GM12878 (cell line): ENCODE measurements around the gene GGNBP2. TPM values are rescaled to one million over a fixed set of nuclear protein-coding genes. Genes with fewer than 3 reads are reported as not detected.

Experiments used
- ATAC-seq: fragments of 200-7000 bp; cut with Tn5 transposase; 3 replicates; pipeline ENCODE4 v1.9.1; 2020; ENCODE audit warnings: mild to moderate bottlenecking, moderate library complexity
- BruUV-seq: library from RNA; stranded (reverse); fragments of 400-500 nt; replicated peaks from 2 replicates; lab custom pipeline; 2021; lab: Mats Ljungman, UMichigan
- CTCF ChIA-PET: fragments of 300-600 bp; sonication (Branson Sonifier 250); formaldehyde crosslinking; extraction: SDS; loops from one replicate; lab custom pipeline; 2021; ENCODE audit warnings: inconsistent platforms; lab: Yijun Ruan, JAX
- POLR2A ChIA-PET: fragments of 350-600 bp; formaldehyde crosslinking; extraction: SDS; loops from one replicate; lab custom pipeline; 2021; ENCODE audit warnings: inconsistent platforms; lab: Charles Lee
- RAD21 ChIA-PET: fragments of 300-600 bp; sonication (Branson Sonifier 250); formaldehyde crosslinking; loops from one replicate; lab custom pipeline; 2023; ENCODE audit warnings: antibody characterized with exemption; ENCODE audit not compliant: unreplicated experiment; lab: Charles Lee
- SMC1A ChIA-PET: fragments of 300-600 bp; sonication (Branson Sonifier 250); formaldehyde crosslinking; loops from one replicate; lab custom pipeline; 2023; ENCODE audit not compliant: unreplicated experiment, uncharacterized antibody; lab: Charles Lee
- DNase-seq: peaks from one replicate; pipeline ENCODE4 v3.0.0-alpha.2; 2011; ENCODE audit warnings: low read depth, low spot score
- FAIRE-seq: peaks from 3 replicates; lab custom pipeline; 2011; peaks lifted over from hg19 to GRCh38; lab: Jason Lieb, UNC
- H2AFZ ChIP-seq: 2 replicates; pipeline ENCODE4 v1.6.0; 2011; ENCODE audit warnings: low read depth, low read length, control low read depth; ENCODE audit not compliant: control insufficient read depth
- H3K27ac ChIP-seq: 2 replicates; pipeline ENCODE4 v1.5.1; 2011; ENCODE audit warnings: control low read depth; ENCODE audit not compliant: control insufficient read depth, insufficient read depth
- H3K27me3 ChIP-seq, 2 experiments: replicated peaks in 1 of 2; 2 replicates each; pipeline versions ENCODE4 v1.6.0 to v1.6.1; 2011; ENCODE audit warnings: low read length in 1 of 2; ENCODE audit not compliant: control insufficient read depth in 2 of 2, insufficient read depth in 2 of 2
- H3K36me3 ChIP-seq, 2 experiments: 2 replicates each; pipeline ENCODE4 v1.5.1; 2011; ENCODE audit warnings: low read length in 1 of 2; ENCODE audit not compliant: control insufficient read depth in 2 of 2, insufficient read depth in 2 of 2
- H3K4me1 ChIP-seq: 2 replicates; pipeline ENCODE4 v1.6.1; 2011; ENCODE audit warnings: mild to moderate bottlenecking, low read length, moderate library complexity, mixed read lengths; ENCODE audit not compliant: control insufficient read depth, insufficient read depth
- H3K4me2 ChIP-seq: 2 replicates; pipeline ENCODE4 v1.6.0; 2011; ENCODE audit warnings: control low read depth; ENCODE audit not compliant: control insufficient read depth, insufficient read depth
- H3K4me3 ChIP-seq: fragments of 200-600 bp; sonication (generic); 2 replicates; pipeline ENCODE4 v1.5.1; 2016
- H3K79me2 ChIP-seq: 2 replicates; pipeline ENCODE4 v1.6.0; 2011; ENCODE audit warnings: low read length; ENCODE audit not compliant: control insufficient read depth, insufficient read depth
- H3K9ac ChIP-seq: 2 replicates; pipeline ENCODE4 v1.8.0; 2011; ENCODE audit warnings: low read length, control low read depth, mixed read lengths; ENCODE audit not compliant: control insufficient read depth, insufficient read depth
- H3K9me3 ChIP-seq: replicated peaks from 3 replicates; pipeline ENCODE4 v1.5.1; 2011; ENCODE audit warnings: mild to moderate bottlenecking, low read length; ENCODE audit not compliant: control insufficient read depth, insufficient read depth
- H4K20me1 ChIP-seq: 2 replicates; pipeline ENCODE4 v1.6.0; 2011; ENCODE audit not compliant: control insufficient read depth, insufficient read depth
- CHD4 ChIP-seq: fragments of 200-600 bp; sonication (generic); IDR thresholded peaks from 2 replicates; pipeline ENCODE4 v1.6.1; 2016; ENCODE audit warnings: mild to moderate bottlenecking
- FOS ChIP-seq: IDR thresholded peaks from 3 replicates; pipeline ENCODE4 v1.6.1; 2011; ENCODE audit warnings: borderline replicate concordance; ENCODE audit not compliant: insufficient read length; ENCODE audit errors: extremely low read depth
- FOXK2 ChIP-seq: fragments of 450-650 bp; IDR thresholded peaks from 2 replicates; pipeline ENCODE4 v1.6.1; 2017; ENCODE audit warnings: mild to moderate bottlenecking, moderate library complexity
- MTA3 ChIP-seq: IDR thresholded peaks from 2 replicates; pipeline ENCODE4 v1.6.1; 2012; ENCODE audit warnings: low read length, inconsistent platforms, borderline replicate concordance
- SMARCA5 ChIP-seq: fragments of 450-650 bp; IDR thresholded peaks from 2 replicates; pipeline ENCODE4 v1.6.1; 2017; ENCODE audit warnings: mild to moderate bottlenecking
- TAF1 ChIP-seq: IDR thresholded peaks from 2 replicates; pipeline ENCODE4 v1.6.1; 2011; ENCODE audit warnings: mild to moderate bottlenecking, low read depth, low read length, borderline replicate concordance
- TBL1XR1 ChIP-seq: IDR thresholded peaks from 2 replicates; pipeline ENCODE4 v1.6.1; 2012; ENCODE audit warnings: low read depth, low read length, improper control_type of control experiment
- YBX1 ChIP-seq: fragments of 450-650 bp; IDR thresholded peaks from 2 replicates; pipeline ENCODE4 v1.6.1; 2016; ENCODE audit warnings: antibody characterized with exemption
- YY1 ChIP-seq: IDR thresholded peaks from 2 replicates; pipeline ENCODE4 v1.6.1; 2011; ENCODE audit warnings: low read depth, mild to moderate bottlenecking, low read length
- WGBS: methylation state at CpG from one replicate; pipeline ENCODE4 v1.1.6; 2016; ENCODE audit warnings: low lambda C conversion rate; ENCODE audit not compliant: insufficient replicate concordance, insufficient coverage; ENCODE audit errors: missing lambda C conversion rate; 5-methylcytosine and 5-hydroxymethylcytosine counted together
- in situ Hi-C: fragments of 300-500 bp; cut with MboI; formaldehyde crosslinking; loops from 9 replicates; pipeline ENCODE4 v1.14.3; 2018; ENCODE audit warnings: mixed read lengths
- intact Hi-C: fragments of 100-400 bp; cut with micrococcal nuclease; formaldehyde crosslinking; loops from one replicate; pipeline ENCODE4 v1.14.2; 2022; ENCODE audit not compliant: unreplicated experiment
- polyA plus RNA-seq, 11 experiments: library from polyadenylated mRNA; depleted of rRNA in 4 of 11; unstranded in 6 of 11; stranded (reverse) in 5 of 11; fragments of >200 nt; fragmentation: Nextera tagmentation in 4 of 11; fragmentation: Illumina TruSeq in 1 of 11; extraction: Ambion mirVana in 4 of 11; extraction: Trizol in 1 of 11; gene quantifications; 1 replicate in 1 of 11; 2 replicates in 10 of 11; pipeline versions ENCODE4 v1.2.1 to v1.2.3, GENCODE V29; 2011 to 2016; ENCODE audit warnings: inconsistent platforms in 2 of 11, missing spikeins in 2 of 11, low read depth in 1 of 11
- total RNA-seq, 4 experiments: library from RNA; depleted of rRNA in 3 of 4; stranded (reverse); fragments of >200 nt in 3 of 4; fragmentation: Illumina TruSeq in 1 of 4; extraction: Trizol in 1 of 4; gene quantifications; 2 replicates each; pipeline versions ENCODE4 v1.2.1 to v1.2.3, GENCODE V29; 2013 to 2021
- TF ChIP-seq, protein P1 (sequence below): fragments of 450-650 bp; IDR thresholded peaks from 2 replicates; pipeline ENCODE4 v1.6.1; 2017; ENCODE audit warnings: mild to moderate bottlenecking, moderate library complexity

Gene GGNBP2
- total and polyA plus RNA-seq, 10 of the 15 experiments (the other 5 are each of a cell fraction or from before 2014, with no cell fraction given), result 36.3 to 82.0 (median 50.0) TPM

DNA sequence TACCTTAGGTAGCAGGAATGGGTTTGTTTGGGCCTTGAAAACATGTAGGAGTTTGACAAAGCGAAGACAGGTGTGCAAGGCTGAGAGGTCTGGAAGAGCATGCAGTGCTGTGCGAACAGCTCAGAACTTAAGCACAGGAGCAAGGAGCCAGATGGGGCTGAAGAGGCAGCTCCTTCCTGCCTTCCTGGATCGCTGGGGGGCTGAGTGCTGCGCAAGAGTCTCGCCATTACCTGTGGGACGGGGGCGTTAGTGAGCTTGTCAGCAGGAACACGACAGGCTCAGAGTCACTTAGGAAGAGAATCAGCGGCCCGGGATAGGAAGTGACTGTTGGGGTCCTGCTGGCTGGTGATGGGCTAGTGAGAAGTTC lies 56.2 kb downstream of the GGNBP2 start:
- H4K20me1 ChIP-seq, result peaks cover 2% of the 10 kb centered on the region; the same call in 1 of the 2 replicates
- intact Hi-C loops (loop anchor here (5.0 kb wide), 1 partner anchor 54 kb away; no protein-coding TSS in a partner anchor), in situ Hi-C loops (loop anchor here (10.0 to 25.0 kb wide), 3 partner anchors 461 to 764 kb away; no protein-coding TSS in a partner anchor)
- peak overlapping the region; percentile 97 for H2AFZ ChIP-seq
- H3K4me1 ChIP-seq, result peaks cover 13% of the 10 kb centered on the region
- H3K27ac ChIP-seq, result peak overlapping the region; percentile 90
- peaks cover 0 to 4% of the 10 kb centered on the region in 2 experiments; a peak in 1 of 4 replicates for H3K36me3 ChIP-seq
- ChIA-PET RAD21 (interaction anchor here (0.7 to 4.3 kb wide), 8 partner anchors 8 to 772 kb away, joined by 5 to 34 read pairs (median 12); partner anchors contain the start of genes DHRS11, GGNBP2, MYO19 and PIGW), SMC1A (interaction anchor here (0.7 to 4.2 kb wide), 8 partner anchors 8 to 446 kb away, joined by 3 to 29 read pairs (median 12); partner anchors contain the start of gene PIGW), POLR2A (interaction anchor here (0.5 to 2.9 kb wide), 11 partner anchors 9 to 807 kb away, joined by 3 to 28 read pairs (median 5); partner anchors contain the start of genes AATF, DHRS11, GGNBP2 and MYO19), CTCF (interaction anchor here (0.8 to 4.3 kb wide), 14 partner anchors 8 to 1015 kb away, joined by 3 to 91 read pairs (median 10); partner anchors contain the start of genes DHRS11, DUSP14, GGNBP2 and MYO19)
- 12% methylated on average over 10 of the region's 10 CpGs for WGBS
- H3K79me2 ChIP-seq, result peaks cover 35% of the 10 kb centered on the region
- TSS peak; percentile 94 for BruUV-seq
- H3K4me3 ChIP-seq, result peak overlapping the region; percentile 89
- H3K27me3 ChIP-seq, result no peaks in the 10 kb centered on the region
- FAIRE-seq (no peak), ATAC-seq (peak; percentile 22), DNase-seq (no peak)
- peak overlapping the region; percentile 81 for H3K9ac ChIP-seq
- H3K9me3 ChIP-seq, result no peaks in the 10 kb centered on the region
- TF ChIP-seq TAF1, result no peak
- 0 out of 2 replicates have a peak, but pooled peaks have one; percentile 19 for TF ChIP-seq YY1
- H3K4me2 ChIP-seq, result peak overlapping the region; percentile 100

DNA sequence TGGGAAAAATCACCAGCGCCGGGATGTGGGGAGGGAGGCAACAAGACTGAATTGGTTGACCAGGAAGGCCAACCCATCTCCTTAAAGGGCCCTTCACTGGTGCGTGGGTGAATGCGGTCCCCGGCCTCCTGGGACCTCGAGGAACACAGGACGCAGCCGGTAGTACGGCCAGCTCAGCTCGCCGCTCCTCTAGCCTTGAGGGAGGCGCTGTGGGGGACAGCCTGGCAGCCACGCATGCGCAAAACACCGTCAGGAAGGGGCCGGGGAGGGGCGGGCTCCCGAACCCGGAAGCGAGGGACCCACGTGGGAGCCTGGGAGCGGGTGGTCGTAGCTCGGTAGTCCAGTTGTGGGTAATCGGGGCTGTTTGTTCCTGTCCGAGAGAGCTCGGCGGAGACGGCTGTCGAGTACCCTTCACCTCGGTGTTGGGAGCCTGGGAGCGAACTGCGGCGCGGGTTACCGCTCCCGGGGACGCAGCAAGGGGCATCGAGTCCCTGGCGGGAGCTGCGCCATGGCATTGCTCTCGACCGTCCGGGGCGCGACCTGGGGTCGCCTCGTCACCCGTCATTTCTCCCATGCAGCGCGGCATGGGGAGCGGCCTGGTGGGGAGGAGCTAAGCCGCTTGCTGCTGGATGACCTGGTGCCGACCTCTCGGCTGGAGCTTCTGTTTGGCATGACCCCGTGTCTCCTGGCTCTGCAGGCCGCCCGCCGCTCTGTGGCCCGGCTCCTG lies 56.7 kb downstream of the GGNBP2 start, which contains the start of gene MRM1:
Gene MRM1 (plus strand): TSS at position 281 of the 727 bp plus-strand sequence. CDS start 228 bp downstream, at position 509.
- Histone ChIP-seq H3K9ac (peak within 1 kb of the TSS; percentile 81), H3K27ac (peak within 1 kb of the TSS; percentile 90), H2AFZ (peak within 1 kb of the TSS; percentile 97), H3K4me2 (peak within 1 kb of the TSS; percentile 100), H3K4me3 (peak within 1 kb of the TSS; percentile 89), H3K27me3 (no peaks in the 10 kb centered on the region), H3K4me1 (peaks cover 13% of the 10 kb centered on the region), H3K9me3 (no peaks in the 10 kb centered on the region), H3K36me3 (peaks cover 0 to 4% of the 10 kb centered on the region in 2 experiments; a peak in 1 of 4 replicates), H3K79me2 (peaks cover 37% of the 10 kb centered on the region), H4K20me1 (peaks cover 2% of the 10 kb centered on the region; the same call in 1 of the 2 replicates)
- intact Hi-C loops (loop anchor here (5.0 kb wide), 1 partner anchor 54 kb away; no protein-coding TSS in a partner anchor), in situ Hi-C loops (loop anchor here (10.0 to 25.0 kb wide), 3 partner anchors 461 to 763 kb away; no protein-coding TSS in a partner anchor)
- RAD21 ChIA-PET, result interaction anchor here (0.7 to 4.3 kb wide), 13 partner anchors 8 to 772 kb away, joined by 3 to 34 read pairs (median 8); partner anchors contain the start of genes DHRS11, GGNBP2, MYO19 and PIGW
- POLR2A ChIA-PET, result interaction anchor here (0.6 to 3.0 kb wide), 15 partner anchors 8 to 806 kb away, joined by 3 to 28 read pairs (median 4); partner anchors contain the start of genes AATF, DHRS11, GGNBP2 and MYO19
- no peak for FAIRE-seq
- SMC1A ChIA-PET, result interaction anchor here (1.0 to 4.2 kb wide), 11 partner anchors 8 to 772 kb away, joined by 3 to 29 read pairs (median 7); partner anchors contain the start of gene PIGW
- under 1% methylated on average over 50 of the region's 60 CpGs for WGBS
- ATAC-seq, result peak; percentile 92
- peak; percentile 77 for DNase-seq
- TSS peak; percentile 76 for BruUV-seq
- CTCF ChIA-PET, result interaction anchor here (0.7 to 4.3 kb wide), 22 partner anchors 9 to 1016 kb away, joined by 3 to 91 read pairs (median 6); partner anchors contain the start of genes DHRS11, DUSP14, GGNBP2 and MYO19
- TF ChIP-seq SMARCA5 (no peak), YBX1 (no peak), MTA3 (no peak), CHD4 (no peak), FOS (no peak), TBL1XR1 (no peak), FOXK2 (no peak)
- TF ChIP-seq, protein P1, sequence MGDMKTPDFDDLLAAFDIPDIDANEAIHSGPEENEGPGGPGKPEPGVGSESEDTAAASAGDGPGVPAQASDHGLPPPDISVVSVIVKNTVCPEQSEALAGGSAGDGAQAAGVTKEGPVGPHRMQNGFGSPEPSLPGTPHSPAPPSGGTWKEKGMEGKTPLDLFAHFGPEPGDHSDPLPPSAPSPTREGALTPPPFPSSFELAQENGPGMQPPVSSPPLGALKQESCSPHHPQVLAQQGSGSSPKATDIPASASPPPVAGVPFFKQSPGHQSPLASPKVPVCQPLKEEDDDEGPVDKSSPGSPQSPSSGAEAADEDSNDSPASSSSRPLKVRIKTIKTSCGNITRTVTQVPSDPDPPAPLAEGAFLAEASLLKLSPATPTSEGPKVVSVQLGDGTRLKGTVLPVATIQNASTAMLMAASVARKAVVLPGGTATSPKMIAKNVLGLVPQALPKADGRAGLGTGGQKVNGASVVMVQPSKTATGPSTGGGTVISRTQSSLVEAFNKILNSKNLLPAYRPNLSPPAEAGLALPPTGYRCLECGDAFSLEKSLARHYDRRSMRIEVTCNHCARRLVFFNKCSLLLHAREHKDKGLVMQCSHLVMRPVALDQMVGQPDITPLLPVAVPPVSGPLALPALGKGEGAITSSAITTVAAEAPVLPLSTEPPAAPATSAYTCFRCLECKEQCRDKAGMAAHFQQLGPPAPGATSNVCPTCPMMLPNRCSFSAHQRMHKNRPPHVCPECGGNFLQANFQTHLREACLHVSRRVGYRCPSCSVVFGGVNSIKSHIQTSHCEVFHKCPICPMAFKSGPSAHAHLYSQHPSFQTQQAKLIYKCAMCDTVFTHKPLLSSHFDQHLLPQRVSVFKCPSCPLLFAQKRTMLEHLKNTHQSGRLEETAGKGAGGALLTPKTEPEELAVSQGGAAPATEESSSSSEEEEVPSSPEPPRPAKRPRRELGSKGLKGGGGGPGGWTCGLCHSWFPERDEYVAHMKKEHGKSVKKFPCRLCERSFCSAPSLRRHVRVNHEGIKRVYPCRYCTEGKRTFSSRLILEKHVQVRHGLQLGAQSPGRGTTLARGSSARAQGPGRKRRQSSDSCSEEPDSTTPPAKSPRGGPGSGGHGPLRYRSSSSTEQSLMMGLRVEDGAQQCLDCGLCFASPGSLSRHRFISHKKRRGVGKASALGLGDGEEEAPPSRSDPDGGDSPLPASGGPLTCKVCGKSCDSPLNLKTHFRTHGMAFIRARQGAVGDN, result peak; percentile 68; the same call in 1 of the 2 replicates
